Measurements from ENCODE around the gene TNNC1.

TNNC1 gene

DNA sequence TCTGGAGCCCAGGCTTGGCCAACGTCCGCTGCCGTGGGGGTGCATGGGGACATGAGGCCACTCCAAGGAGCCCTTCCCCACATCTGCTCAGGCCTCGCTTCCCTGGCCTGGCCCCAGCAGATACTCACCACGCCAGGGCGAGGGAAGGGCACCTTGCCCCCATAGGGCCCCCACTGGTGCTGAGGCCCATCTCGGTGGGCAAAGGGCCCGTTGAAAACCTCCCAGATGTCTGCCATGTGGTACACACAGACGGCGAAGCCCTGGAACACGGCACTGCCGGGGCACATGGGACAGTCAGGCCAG, 13.6 kb downstream of the TNNC1 start:
- H3K36me3 ChIP-seq (replicated peaks; ENCODE audit: low read depth, low read length), result no peaks in the 10 kb centered on the region

DNA sequence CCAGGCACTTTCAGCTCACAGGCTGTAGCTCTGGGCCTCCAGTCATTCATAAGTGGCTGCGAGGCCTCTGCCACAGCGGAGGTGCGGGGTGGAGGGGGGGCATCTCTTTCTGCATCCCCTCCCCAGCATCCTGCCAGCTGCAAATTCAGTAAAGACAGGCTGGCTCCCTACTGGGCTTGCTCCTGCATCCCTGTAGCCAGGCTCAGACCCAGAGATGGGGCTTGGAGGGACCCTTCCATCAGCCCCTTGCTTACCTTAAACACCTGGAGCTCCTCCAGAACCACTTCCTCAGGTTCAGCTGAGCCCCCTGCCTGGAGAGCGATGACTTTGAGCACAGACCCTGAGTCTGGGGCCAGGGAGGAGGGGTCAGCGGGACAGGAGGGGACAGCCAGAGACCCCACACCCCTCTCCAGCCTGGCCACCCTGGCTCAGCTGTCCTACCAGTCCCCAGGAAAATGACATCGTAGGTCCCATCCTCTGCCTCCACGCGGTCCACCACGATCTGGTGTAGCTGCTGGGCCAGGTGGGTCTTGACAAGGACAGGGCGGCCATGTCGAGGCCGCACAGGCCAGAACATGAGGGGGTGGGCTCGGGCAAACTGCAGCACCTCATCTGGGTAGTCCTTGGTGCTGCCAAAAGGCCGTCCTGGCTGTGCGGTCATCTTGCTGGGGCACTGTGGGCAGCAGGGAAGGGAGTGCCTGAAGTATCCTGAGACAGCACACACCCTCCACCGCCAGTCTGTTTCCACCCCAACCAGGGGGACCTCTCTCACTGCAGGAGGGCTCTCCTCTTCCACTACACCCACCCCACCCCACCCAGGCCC, 14.2 kb downstream of the TNNC1 start:
- no peaks in the 10 kb centered on the region for H4K20me1 ChIP-seq (ENCODE audit: insufficient read depth, low read length)
- H3K4me2 ChIP-seq (ENCODE audit: low read length), result no peak overlapping the region
- no peak overlapping the region for H3K9ac ChIP-seq (ENCODE audit: low read length)
- H3K27me3 ChIP-seq (ENCODE audit: low read depth, low read length), result no peaks in the 10 kb centered on the region; the same call in 1 of the 2 replicates
- H3K9me3 ChIP-seq (ENCODE audit: insufficient read depth, low read length), result no peaks in the 10 kb centered on the region
- H3K36me3 ChIP-seq (replicated peaks; ENCODE audit: low read depth, low read length), result no peaks in the 10 kb centered on the region
- no peaks in the 10 kb centered on the region for H3K79me2 ChIP-seq (ENCODE audit: low read length)
- TF ChIP-seq CTCF (IDR thresholded peaks at IDR 0.05; ENCODE audit: low read depth, low read length), result no peak
- TF ChIP-seq EZH2phosphoT487 (IDR thresholded peaks at IDR 0.05; ENCODE audit: low read depth), result no peak
- H3K4me3 ChIP-seq (ENCODE audit: low read length), result no peak overlapping the region
- H2AFZ ChIP-seq (ENCODE audit: low read depth, low read length), result no peak overlapping the region
- H3K27ac ChIP-seq (ENCODE audit: low read length), result no peak overlapping the region
- 0 out of 2 replicates have a peak, but pooled peaks cover 4% of the 10 kb centered on the region for H3K4me1 ChIP-seq (ENCODE audit: low read length)

More for the DNA sequence above, 13.6 kb downstream of the TNNC1 start:
- Histone ChIP-seq H4K20me1 (ENCODE audit: insufficient read depth, low read length) (no peaks in the 10 kb centered on the region), H3K27me3 (ENCODE audit: low read depth, low read length) (no peaks in the 10 kb centered on the region), H2AFZ (ENCODE audit: low read depth, low read length) (no peak overlapping the region), H3K4me2 (ENCODE audit: low read length) (no peak overlapping the region), H3K79me2 (ENCODE audit: low read length) (no peaks in the 10 kb centered on the region), H3K27ac (ENCODE audit: low read length) (no peak overlapping the region), H3K4me3 (ENCODE audit: low read length) (no peak overlapping the region), H3K9me3 (ENCODE audit: insufficient read depth, low read length) (no peaks in the 10 kb centered on the region), H3K9ac (ENCODE audit: low read length) (no peak overlapping the region), H3K4me1 (ENCODE audit: low read length) (peaks cover 8% of the 10 kb centered on the region)
- TF ChIP-seq CTCF (IDR thresholded peaks at IDR 0.05; ENCODE audit: low read depth, low read length), result no peak

DNA sequence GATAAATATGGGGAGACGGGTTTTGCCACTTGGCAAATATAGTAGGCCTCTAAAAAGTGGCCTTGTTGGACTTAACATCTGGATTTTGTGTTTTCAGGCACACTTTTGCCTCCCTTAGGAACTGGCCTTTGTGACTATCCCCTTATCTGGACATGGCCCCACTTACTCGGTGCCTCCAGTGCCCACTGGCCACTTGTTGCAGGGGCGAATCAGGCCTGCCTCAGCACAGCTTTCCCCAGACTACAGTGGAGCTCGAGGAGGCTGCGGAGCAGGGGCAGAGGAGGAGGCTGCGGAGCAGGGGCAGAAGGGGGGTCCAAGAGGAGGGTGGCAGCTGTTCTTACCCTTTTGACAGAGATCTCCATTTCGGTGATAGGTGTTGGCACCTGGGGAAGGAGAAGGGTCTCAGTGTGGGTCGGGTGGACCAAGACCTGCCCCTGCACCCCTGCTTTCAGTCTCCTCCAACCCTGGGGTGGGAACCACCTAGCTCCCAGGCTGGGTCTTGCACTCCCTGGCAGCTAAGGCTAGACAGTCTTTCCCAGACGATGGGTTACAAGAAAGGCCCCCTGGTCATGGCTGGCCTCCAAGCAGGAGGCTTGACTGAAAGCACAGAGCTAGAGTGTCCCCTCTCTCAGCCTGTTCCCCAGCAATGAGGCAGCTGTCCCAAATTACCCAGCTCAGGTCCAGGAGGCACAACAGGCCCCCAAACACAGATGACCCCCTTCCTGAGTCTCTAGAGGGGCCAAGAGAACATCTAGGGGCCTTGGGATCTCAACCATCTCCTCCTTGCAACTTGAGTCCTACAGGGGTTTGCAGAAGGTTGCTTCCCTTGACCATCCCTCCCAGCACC, 15.0 kb downstream of the TNNC1 start:
- Histone ChIP-seq H2AFZ (ENCODE audit: low read depth, low read length) (no peak overlapping the region), H3K4me3 (ENCODE audit: low read length) (no peak overlapping the region), H3K9ac (ENCODE audit: low read length) (no peak overlapping the region), H3K27me3 (ENCODE audit: low read depth, low read length) (peaks cover 8% of the 10 kb centered on the region; the same call in 1 of the 2 replicates), H3K36me3 (replicated peaks; ENCODE audit: low read depth, low read length) (no peaks in the 10 kb centered on the region), H4K20me1 (ENCODE audit: insufficient read depth, low read length) (no peaks in the 10 kb centered on the region), H3K4me2 (ENCODE audit: low read length) (no peak overlapping the region), H3K27ac (ENCODE audit: low read length) (no peak overlapping the region), H3K9me3 (ENCODE audit: insufficient read depth, low read length) (no peaks in the 10 kb centered on the region), H3K79me2 (ENCODE audit: low read length) (no peaks in the 10 kb centered on the region), H3K4me1 (ENCODE audit: low read length) (no peaks in the 10 kb centered on the region)
- no peak for TF ChIP-seq CTCF (IDR thresholded peaks at IDR 0.05; ENCODE audit: low read depth, low read length)
- no peak for TF ChIP-seq EZH2phosphoT487 (IDR thresholded peaks at IDR 0.05; ENCODE audit: low read depth)

DNA sequence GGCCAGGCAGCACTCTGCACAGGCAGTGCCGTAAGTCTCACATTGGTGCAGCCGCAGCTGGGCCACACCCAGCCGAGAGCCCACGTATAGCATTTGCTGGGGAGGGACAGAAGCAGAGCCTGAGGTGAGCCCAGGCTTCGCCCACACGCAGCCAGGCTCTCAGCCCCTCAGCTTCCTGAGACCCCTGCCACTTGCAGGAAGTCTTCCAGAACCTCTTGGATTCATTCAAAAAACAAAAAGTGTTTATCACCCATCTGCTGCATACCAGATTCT, 15.8 kb downstream of the TNNC1 start:
- Histone ChIP-seq H3K27ac (ENCODE audit: low read length) (no peak overlapping the region), H3K36me3 (replicated peaks; ENCODE audit: low read depth, low read length) (no peaks in the 10 kb centered on the region), H3K9me3 (ENCODE audit: insufficient read depth, low read length) (no peaks in the 10 kb centered on the region), H3K9ac (ENCODE audit: low read length) (no peak overlapping the region), H3K4me1 (ENCODE audit: low read length) (no peaks in the 10 kb centered on the region), H3K79me2 (ENCODE audit: low read length) (no peaks in the 10 kb centered on the region), H4K20me1 (ENCODE audit: insufficient read depth, low read length) (no peaks in the 10 kb centered on the region), H2AFZ (ENCODE audit: low read depth, low read length) (no peak overlapping the region), H3K4me3 (ENCODE audit: low read length) (no peak overlapping the region), H3K4me2 (ENCODE audit: low read length) (no peak overlapping the region), H3K27me3 (ENCODE audit: low read depth, low read length) (peaks cover 10% of the 10 kb centered on the region; the same call in 1 of the 2 replicates)
- TF ChIP-seq EZH2phosphoT487 (IDR thresholded peaks at IDR 0.05; ENCODE audit: low read depth), result no peak
- no peak for TF ChIP-seq CTCF (IDR thresholded peaks at IDR 0.05; ENCODE audit: low read depth, low read length)

All from OCI-LY3 (cell line).